ENCODE results near the gene KLF3. TPM values are rescaled to one million over a fixed set of nuclear protein-coding genes. Genes with fewer than 3 reads are reported as not detected.

Gene KLF3
- total RNA-seq, 1 donor from 2014 or later = 58.0 TPM

GRCh38 chr4:38674258-38675144, 10.5 kb downstream of the KLF3 start:
- H3K4me1 ChIP-seq = peaks cover 86% of the 10 kb centered on the region
- no peaks in the 10 kb centered on the region for H3K36me3 ChIP-seq
- intact Hi-C loops (cut with DNase I) = no loop called here
- peak overlapping the region; percentile 100 for H3K27ac ChIP-seq
- DNase-seq = no peak
- no peaks in the 10 kb centered on the region for H3K9me3 ChIP-seq
- peak in 1 of 2 donors; percentile 18 for ATAC-seq
- no peaks in the 10 kb centered on the region for H3K27me3 ChIP-seq (ENCODE audit: low read depth)
- TF ChIP-seq CTCF (IDR thresholded peaks at IDR 0.05) = no peak
- peak overlapping the region; percentile 22 for H3K4me3 ChIP-seq

DNA sequence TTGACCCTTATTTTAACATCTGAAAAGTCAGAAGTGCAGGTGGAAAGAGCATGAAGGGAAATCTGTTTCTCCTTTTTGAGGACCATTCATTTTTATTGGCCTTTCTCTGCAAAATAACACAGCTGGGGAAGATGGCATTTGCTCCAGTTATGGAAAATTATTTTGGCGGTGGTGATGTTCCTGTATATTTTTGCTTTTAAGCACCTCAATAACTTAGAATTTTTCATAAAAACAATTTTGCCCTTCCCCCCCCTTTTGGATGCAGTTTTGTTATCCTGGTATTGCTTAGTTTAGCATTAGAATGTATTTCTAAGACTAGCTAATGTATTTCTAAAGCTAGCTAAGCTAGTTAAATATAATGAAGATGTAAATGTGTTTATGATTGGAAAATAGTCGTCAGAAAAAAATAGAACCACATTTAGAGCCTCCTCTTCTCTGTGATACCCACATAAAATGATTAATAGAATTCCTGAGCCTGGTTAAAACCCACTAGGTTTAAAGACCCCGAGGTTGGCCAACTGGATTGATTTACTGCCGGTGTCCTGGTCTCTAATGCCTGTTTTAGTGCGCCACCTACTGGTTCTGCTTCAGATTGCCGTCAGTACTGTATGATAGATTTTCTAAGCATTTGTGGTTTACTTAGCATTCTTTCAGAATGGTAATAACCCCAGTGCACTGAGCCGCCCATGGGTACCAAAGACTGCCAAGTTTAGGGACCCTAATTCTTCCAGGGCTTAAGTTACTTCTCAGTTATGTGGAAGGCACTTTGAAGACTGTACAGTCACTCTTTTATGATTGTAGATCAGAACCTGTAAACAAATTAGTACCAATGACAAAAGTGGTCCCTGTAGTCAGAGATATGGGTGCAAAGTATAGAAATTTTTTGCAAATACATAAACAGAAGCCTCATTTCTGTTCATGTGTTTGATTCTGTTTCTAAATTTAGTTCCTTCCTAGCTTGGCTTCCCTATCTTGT, 11.4 kb downstream of the KLF3 start:
- Histone ChIP-seq H3K27me3 (ENCODE audit: low read depth) (no peaks in the 10 kb centered on the region), H3K9me3 (no peaks in the 10 kb centered on the region), H3K4me3 (no peak overlapping the region), H3K36me3 (peaks cover 4% of the 10 kb centered on the region), H3K4me1 (peaks cover 76% of the 10 kb centered on the region), H3K27ac (peak overlapping the region; percentile 100)
- TF ChIP-seq CTCF (IDR thresholded peaks at IDR 0.05) = peak; percentile 86
- DNase-seq (peak; percentile 64), ATAC-seq (peak; percentile 60 to 70)
- intact Hi-C loops (cut with DNase I) = no loop called here

GRCh38 chr4:38676986-38677385, 13.0 kb downstream of the KLF3 start:
- no peak for TF ChIP-seq CTCF (IDR thresholded peaks at IDR 0.05)
- Histone ChIP-seq H3K4me1 (peaks cover 71% of the 10 kb centered on the region), H3K36me3 (peaks cover 20% of the 10 kb centered on the region), H3K4me3 (no peak overlapping the region), H3K27me3 (ENCODE audit: low read depth) (no peaks in the 10 kb centered on the region), H3K9me3 (no peaks in the 10 kb centered on the region), H3K27ac (no peak overlapping the region)
- intact Hi-C loops (cut with DNase I) = no loop called here
- DNase-seq = no peak
- ATAC-seq = no peak

DNA sequence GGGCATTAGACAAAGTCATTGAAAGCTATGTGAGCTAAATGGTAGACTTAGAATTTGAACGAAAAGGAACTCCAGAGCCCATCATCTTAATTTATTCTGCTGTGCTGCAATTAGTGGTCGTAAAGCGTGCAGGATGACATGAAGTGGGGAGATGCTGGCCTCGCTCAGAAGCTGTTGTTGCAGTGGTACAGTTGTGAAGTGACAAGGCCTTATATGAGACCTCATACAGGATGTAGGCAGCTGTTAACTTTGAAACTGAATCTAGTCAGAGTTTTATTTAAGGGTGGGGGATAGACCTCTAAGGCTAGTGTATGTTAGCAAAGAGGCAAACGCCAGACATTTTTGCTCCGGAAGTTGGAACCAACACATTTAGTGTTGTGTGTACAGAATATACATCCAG, 13.4 kb downstream of the KLF3 start:
- Histone ChIP-seq H3K27me3 (ENCODE audit: low read depth) (no peaks in the 10 kb centered on the region), H3K4me1 (peaks cover 68% of the 10 kb centered on the region), H3K36me3 (peaks cover 24% of the 10 kb centered on the region), H3K4me3 (no peak overlapping the region), H3K9me3 (no peaks in the 10 kb centered on the region), H3K27ac (no peak overlapping the region)
- no peak for ATAC-seq
- intact Hi-C loops (cut with DNase I) = no loop called here
- DNase-seq = no peak
- TF ChIP-seq CTCF (IDR thresholded peaks at IDR 0.05) = no peak

- no peak overlapping the region for H3K4me3 ChIP-seq
- peaks cover 31% of the 10 kb centered on the region for H3K36me3 ChIP-seq
- no peak overlapping the region for H3K27ac ChIP-seq
- intact Hi-C loops (cut with DNase I) = no loop called here
- peaks cover 67% of the 10 kb centered on the region for H3K4me1 ChIP-seq
- no peak for TF ChIP-seq CTCF (IDR thresholded peaks at IDR 0.05)
- no peaks in the 10 kb centered on the region for H3K27me3 ChIP-seq (ENCODE audit: low read depth)
- ATAC-seq (no peak), DNase-seq (no peak)
- H3K9me3 ChIP-seq = no peaks in the 10 kb centered on the region
Measured at GRCh38 chr4:38678078-38678477, 14.1 kb downstream of the KLF3 start.
